Measurements from ENCODE around the gene OSBPL9. TPM values are rescaled to one million over a fixed set of nuclear protein-coding genes. Genes with fewer than 3 reads are reported as not detected.

OSBPL9 gene, protein sequence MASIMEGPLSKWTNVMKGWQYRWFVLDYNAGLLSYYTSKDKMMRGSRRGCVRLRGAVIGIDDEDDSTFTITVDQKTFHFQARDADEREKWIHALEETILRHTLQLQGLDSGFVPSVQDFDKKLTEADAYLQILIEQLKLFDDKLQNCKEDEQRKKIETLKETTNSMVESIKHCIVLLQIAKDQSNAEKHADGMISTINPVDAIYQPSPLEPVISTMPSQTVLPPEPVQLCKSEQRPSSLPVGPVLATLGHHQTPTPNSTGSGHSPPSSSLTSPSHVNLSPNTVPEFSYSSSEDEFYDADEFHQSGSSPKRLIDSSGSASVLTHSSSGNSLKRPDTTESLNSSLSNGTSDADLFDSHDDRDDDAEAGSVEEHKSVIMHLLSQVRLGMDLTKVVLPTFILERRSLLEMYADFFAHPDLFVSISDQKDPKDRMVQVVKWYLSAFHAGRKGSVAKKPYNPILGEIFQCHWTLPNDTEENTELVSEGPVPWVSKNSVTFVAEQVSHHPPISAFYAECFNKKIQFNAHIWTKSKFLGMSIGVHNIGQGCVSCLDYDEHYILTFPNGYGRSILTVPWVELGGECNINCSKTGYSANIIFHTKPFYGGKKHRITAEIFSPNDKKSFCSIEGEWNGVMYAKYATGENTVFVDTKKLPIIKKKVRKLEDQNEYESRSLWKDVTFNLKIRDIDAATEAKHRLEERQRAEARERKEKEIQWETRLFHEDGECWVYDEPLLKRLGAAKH
- 34.5 and 49.7 TPM in 2 replicates for total RNA-seq

DNA sequence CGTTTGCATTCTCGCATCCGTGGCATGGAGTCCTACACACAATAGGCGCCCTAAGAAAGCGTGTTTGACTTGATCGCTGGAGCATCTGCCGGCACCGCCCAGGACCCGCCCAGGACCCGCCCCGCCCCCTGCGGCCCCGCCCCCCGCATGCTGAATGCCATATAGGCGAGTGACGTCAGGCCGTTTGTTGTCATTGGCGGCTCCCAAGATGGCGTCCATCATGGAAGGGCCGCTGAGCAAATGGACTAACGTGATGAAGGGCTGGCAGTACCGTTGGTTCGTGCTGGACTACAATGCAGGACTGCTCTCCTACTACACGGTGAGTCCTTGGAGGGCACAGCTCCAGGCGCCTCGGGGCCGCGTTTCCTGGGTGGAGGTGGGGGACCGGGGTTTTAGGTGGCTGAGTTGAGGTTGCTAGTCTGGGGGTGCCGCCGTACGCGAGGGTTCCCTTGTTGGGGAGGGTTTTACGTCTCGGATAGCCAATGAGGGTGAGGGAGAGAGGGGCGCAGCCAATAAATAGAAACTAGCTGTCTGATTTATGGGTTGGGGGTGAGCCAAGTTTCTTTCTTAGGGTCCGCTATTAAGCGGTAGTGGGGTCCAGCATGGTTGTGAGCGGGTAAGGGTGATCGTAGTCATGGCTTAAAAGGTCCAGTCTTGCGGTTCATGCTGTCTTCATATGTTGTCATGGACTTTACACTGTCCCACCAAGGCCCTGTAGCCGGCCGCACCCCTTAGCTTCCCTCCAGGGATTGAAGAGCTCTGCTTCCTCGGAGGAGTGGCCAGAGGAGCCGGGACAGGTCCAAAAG, at the start of gene OSBPL9:
OSBPL9 (plus strand) TSS at position 190 of the 806 bp plus-strand sequence; CDS start at position 209, 19 bp downstream.

Small RNA genes within 50 kb of the gene (small RNA-seq; reads per million reads assigned to genes)
- gene AL050343.2 (not detected), gene RF00568 (not detected)

Other genes with a start within 250 kb of the OSBPL9 start
- gene EPS15, start 97.8 kb upstream of the OSBPL9 start, total RNA-seq, result 49.6 and 53.6 TPM in 2 replicates

All from subcutaneous preadipocyte (primary cell).